HG03103 (cell line): ENCODE data around the gene TMEM87A.
"Not testable (repeated sequence)": the region's sequence is repeated elsewhere in the genome, so short reads cannot be mapped to it uniquely, and the experiment has no call there.

Source experiments
- ATAC-seq: cut with Tn5 transposase; IDR thresholded peaks from one replicate; pipeline ENCODE4 v1.9.1; 2021; ENCODE audit warnings: low read depth; ENCODE audit not compliant: unreplicated experiment

TMEM87A gene

GRCh38 chr15:42272939-42273899 is at the start of gene TMEM87A, which contains the start of gene GANC:
TMEM87A (minus strand) TSS chr15:42273433; CDS start chr15:42273398, 35 bp downstream.
GANC (plus strand) TSS chr15:42273201; CDS start chr15:42274482, 1,281 bp downstream.
- ATAC-seq, result peak; percentile 82

- no peak for ATAC-seq
These were observed 46.0 kb upstream of the TMEM87A start for GRCh38 chr15:42319206-42319605.

- ATAC-seq, result not testable (repeated sequence)
These were observed 43.1 kb upstream of the TMEM87A start for GRCh38 chr15:42316282-42316805.

- no peak for ATAC-seq
These were observed 42.3 kb upstream of the TMEM87A start for GRCh38 chr15:42315521-42315920.

GRCh38 chr15:42314818-42315217 is 41.6 kb upstream of the TMEM87A start:
- ATAC-seq, result no peak

GRCh38 chr15:42313463-42313862 is 40.2 kb upstream of the TMEM87A start:
- ATAC-seq, result no peak

- ATAC-seq, result no peak
These were observed 33.4 kb upstream of the TMEM87A start for GRCh38 chr15:42306681-42307080.

GRCh38 chr15:42301004-42301403 is 27.8 kb upstream of the TMEM87A start:
- ATAC-seq, result not testable (repeated sequence)

GRCh38 chr15:42289166-42289565 is 15.9 kb upstream of the TMEM87A start:
- ATAC-seq, result no peak

GRCh38 chr15:42287931-42288330 is 14.7 kb upstream of the TMEM87A start:
- ATAC-seq, result no peak

GRCh38 chr15:42286445-42287029 is 13.3 kb upstream of the TMEM87A start:
- ATAC-seq, result no peak

- no peak for ATAC-seq
These were observed 11.8 kb upstream of the TMEM87A start for GRCh38 chr15:42285034-42285433.

- no peak for ATAC-seq
These were observed 11.3 kb upstream of the TMEM87A start for GRCh38 chr15:42284551-42284950.

- ATAC-seq, result no peak
These were observed 10.4 kb upstream of the TMEM87A start for GRCh38 chr15:42283671-42284070.

- no peak for ATAC-seq
These were observed 9.7 kb upstream of the TMEM87A start for GRCh38 chr15:42282926-42283325.

- ATAC-seq, result no peak
These were observed 9.1 kb upstream of the TMEM87A start for GRCh38 chr15:42282344-42282743.

GRCh38 chr15:42279234-42279723 is 6.0 kb upstream of the TMEM87A start:
- no peak for ATAC-seq

GRCh38 chr15:42276762-42277161 is 3.5 kb upstream of the TMEM87A start:
- ATAC-seq, result no peak

GRCh38 chr15:42275780-42276391 is 2.7 kb upstream of the TMEM87A start:
- ATAC-seq, result no peak

GRCh38 chr15:42274702-42274989 is 1.4 kb upstream of the TMEM87A start:
- no peak for ATAC-seq
